ENCODE measurements around the gene HSPA5.

HSPA5 gene

GRCh38 chr9:125189361-125190289, 51.5 kb downstream of the HSPA5 start, which contains the start of gene PPP6C:
Gene PPP6C, minus strand, starts transcription at chr9:125189803. Its CDS starts 85 bp downstream, at chr9:125189718.
- DNase-seq, result peak; percentile 75

DNA sequence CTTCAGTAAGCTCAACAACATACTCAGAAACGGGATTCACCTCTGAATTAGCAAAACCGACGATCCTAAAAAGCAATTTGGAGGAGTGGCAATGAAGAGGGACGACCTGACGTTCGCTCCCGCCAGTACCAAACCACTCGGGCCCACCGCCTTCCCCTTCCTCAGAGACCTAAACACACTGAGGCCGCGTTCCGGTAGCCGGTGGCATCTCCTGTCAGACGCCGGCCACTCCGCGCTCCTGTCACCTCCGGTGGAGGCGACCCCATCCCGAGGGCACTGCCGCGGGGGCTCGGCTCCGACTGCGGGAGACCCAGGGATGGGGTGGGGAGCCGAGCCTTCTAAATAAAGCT, 52.2 kb downstream of the HSPA5 start:
- DNase-seq, result no peak
